Heart left ventricle (tissue), 16 donors: Measurements from ENCODE around the gene TBCK. TPM values are rescaled to one million over a fixed set of nuclear protein-coding genes. Genes with fewer than 3 reads are reported as not detected.

Experiments
- ATAC-seq, 4 donors: fragments of 200-7000 bp; cut with Tn5 transposase; one replicate each; pipeline ENCODE4 v1.9.1; 2020 to 2022; ENCODE audit warnings: moderate library complexity in 4 of 4, mild to moderate bottlenecking in 3 of 4, moderate number of reproducible peaks in 1 of 4
- DNase-seq, 5 donors: peaks; one replicate each; pipeline ENCODE4 v3.0.0-alpha.2; 2020
- H3K27ac ChIP-seq, 12 donors: fragments of 200-600 bp; sonication (generic) in 4 of 12; one replicate each; pipeline versions ENCODE4 v1.5.0 to v1.8.0; 2016 to 2022; ENCODE audit warnings: mild to moderate bottlenecking in 2 of 12
- H3K27me3 ChIP-seq, 9 donors: fragments of 200-600 bp; sonication (generic) in 2 of 9; one replicate each; pipeline versions ENCODE4 v1.5.1 to v1.8.0; 2016 to 2022; ENCODE audit warnings: mild to moderate bottlenecking in 3 of 9
- H3K36me3 ChIP-seq, 9 donors: fragments of 200-600 bp; sonication (generic) in 2 of 9; one replicate each; pipeline versions ENCODE4 v1.5.0 to v1.8.0; 2018 to 2022; ENCODE audit warnings: mild to moderate bottlenecking in 2 of 9
- H3K4me1 ChIP-seq, 12 donors: fragments of 200-600 bp; sonication (generic) in 4 of 12; one replicate each; pipeline versions ENCODE4 v1.5.0 to v1.8.0; 2016 to 2022; ENCODE audit warnings: mild to moderate bottlenecking in 3 of 12
- H3K4me3 ChIP-seq, 12 donors: fragments of 200-600 bp; sonication (generic) in 4 of 12; one replicate each; pipeline versions ENCODE4 v1.5.0 to v1.8.0; 2017 to 2022; ENCODE audit warnings: mild to moderate bottlenecking in 9 of 12, moderate library complexity in 4 of 12
- H3K9me3 ChIP-seq, 12 donors: fragments of 200-600 bp; sonication (generic) in 4 of 12; one replicate each; pipeline versions ENCODE4 v1.5.0 to v1.8.0; 2016 to 2022; ENCODE audit warnings: mild to moderate bottlenecking in 1 of 12
- POLR2A ChIP-seq, 2 donors: fragments of 450-650 bp; IDR thresholded peaks; one replicate each; pipeline ENCODE4 v1.6.1; 2017; ENCODE audit warnings: antibody characterized with exemption in 2 of 2, mild to moderate bottlenecking in 2 of 2, moderate library complexity in 2 of 2
- WGBS, 4 donors: extraction: QIAGEN DNeasy Blood & Tissue Kit in 2 of 4; methylation state at CpG; one replicate each; pipeline versions ENCODE4 v1.1.5 to v1.1.7; 2013 to 2018; 5-methylcytosine and 5-hydroxymethylcytosine counted together
- intact Hi-C, 10 donors: fragments of 100-400 bp; cut with DNase I; formaldehyde crosslinking; loops; one replicate each; pipeline versions ENCODE4 v1.11.1 to v1.14.2; 2022
- polyA plus RNA-seq, 2 donors: library from polyadenylated mRNA; stranded (reverse); fragments of 200-250 nt; gene quantifications; one replicate each; pipeline ENCODE4 v1.2.3, GENCODE V29; 2013
- total RNA-seq, 9 donors: library from RNA; depleted of rRNA in 2 of 9; stranded (reverse); fragments of >200 nt in 2 of 9; fragmentation: NEBNext Ultra II Directional in 3 of 9; extraction: Animal tissue kit (Norgen Biotek cat#: 25700) in 3 of 9; gene quantifications; one replicate each; pipeline versions ENCODE4 v1.1.0 to v1.2.4, GENCODE V29; 2016 to 2023
- TF ChIP-seq, protein P1 (sequence below), 12 donors: fragments of 200-600 bp; sonication (generic) in 4 of 12; IDR thresholded peaks; one replicate each; pipeline versions ENCODE4 v1.5.0 to v1.8.0; 2018 to 2022; ENCODE audit warnings: antibody characterized with exemption in 12 of 12, mild to moderate bottlenecking in 5 of 12
- donor health status: ischemic (EF 13 %, LVEDD 7.1; RV severe dilation, severe dysfunction).
- donor health status: healthy with polysubstance abuse.
- donor health status: DM: no; HTN: yes; CAD: no.
- donor health status: DM: no; HTN: no; CAD: no.
- donor health status: ischemic (EF 25% LVEDD 6.9; RV normal size, moderate dysfunction).
- donor health status: ischemic (EF 25% LVEDD 5.7; RV mildly dilated, moderate dysfunction).
- donor health status: healthy.
- donor health status: DM: yes; HTN: yes; CAD: no.
- donor health status: ischemic (EF 35%, LVEDD 5.7; RV mildly dilated, moderate dysfunction).
- donor health status: nonischemic (EF 11% LVEDD 7.7; RV severe dilation, severe dysfunction).
- donor health status: DM: yes; HTN: yes; CAD: no.
- donor health status: PGD.
- donor health status: ischemic (EF 29% LVEDD 5.4; RV normal size, mild dysfunction).
- donor health status: nonischemic (EF 23%, LVEDD 6.1; RV moderate dilation, normal function).

The TBCK gene
- total and polyA plus RNA-seq, 11 donors, result 5.0 to 27.1 (median 14.6) TPM

- H3K36me3 ChIP-seq, result no peaks in the 10 kb centered on the region
Observed at GRCh38 chr4:105994061-105994460, 321.9 kb downstream of the TBCK start.

GRCh38 chr4:105992641-105993305 lies 323.2 kb downstream of the TBCK start:
- Histone ChIP-seq H3K27me3 (no peaks in the 10 kb centered on the region), H3K4me3 (no peak overlapping the region), H3K27ac (no peak overlapping the region), H3K36me3 (no peaks in the 10 kb centered on the region), H3K9me3 (no peaks in the 10 kb centered on the region), H3K4me1 (peaks cover 0 to 26% (median 15%) of the 10 kb centered on the region in 12 donors)
- TF ChIP-seq, protein P1, sequence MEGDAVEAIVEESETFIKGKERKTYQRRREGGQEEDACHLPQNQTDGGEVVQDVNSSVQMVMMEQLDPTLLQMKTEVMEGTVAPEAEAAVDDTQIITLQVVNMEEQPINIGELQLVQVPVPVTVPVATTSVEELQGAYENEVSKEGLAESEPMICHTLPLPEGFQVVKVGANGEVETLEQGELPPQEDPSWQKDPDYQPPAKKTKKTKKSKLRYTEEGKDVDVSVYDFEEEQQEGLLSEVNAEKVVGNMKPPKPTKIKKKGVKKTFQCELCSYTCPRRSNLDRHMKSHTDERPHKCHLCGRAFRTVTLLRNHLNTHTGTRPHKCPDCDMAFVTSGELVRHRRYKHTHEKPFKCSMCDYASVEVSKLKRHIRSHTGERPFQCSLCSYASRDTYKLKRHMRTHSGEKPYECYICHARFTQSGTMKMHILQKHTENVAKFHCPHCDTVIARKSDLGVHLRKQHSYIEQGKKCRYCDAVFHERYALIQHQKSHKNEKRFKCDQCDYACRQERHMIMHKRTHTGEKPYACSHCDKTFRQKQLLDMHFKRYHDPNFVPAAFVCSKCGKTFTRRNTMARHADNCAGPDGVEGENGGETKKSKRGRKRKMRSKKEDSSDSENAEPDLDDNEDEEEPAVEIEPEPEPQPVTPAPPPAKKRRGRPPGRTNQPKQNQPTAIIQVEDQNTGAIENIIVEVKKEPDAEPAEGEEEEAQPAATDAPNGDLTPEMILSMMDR (IDR thresholded peaks at IDR 0.05), result no peak
- no peak for TF ChIP-seq POLR2A (IDR thresholded peaks at IDR 0.05)
- ATAC-seq (no peak), DNase-seq (no peak)
- intact Hi-C loops, result no loop called here
- 86 to 93% (median 87%) methylated on average over 2 of the region's 2 CpGs for WGBS, 4 donors

More at GRCh38 chr4:105994061-105994460, 321.9 kb downstream of the TBCK start:
- H3K4me1 ChIP-seq, result peaks cover 0 to 26% (median 15%) of the 10 kb centered on the region in 12 donors
- TF ChIP-seq POLR2A (IDR thresholded peaks at IDR 0.05), result no peak
- TF ChIP-seq, protein P1 (IDR thresholded peaks at IDR 0.05), result no peak
- no peak overlapping the region for H3K27ac ChIP-seq
- no peaks in the 10 kb centered on the region for H3K27me3 ChIP-seq
- ATAC-seq, result no peak
- H3K9me3 ChIP-seq, result no peaks in the 10 kb centered on the region
- DNase-seq, result no peak
- 38 to 62% (median 51%) methylated on average over 6 of the region's 6 CpGs for WGBS, 4 donors
- H3K4me3 ChIP-seq, result no peak overlapping the region
- intact Hi-C loops, result no loop called here

GRCh38 chr4:105991726-105992125 lies 324.3 kb downstream of the TBCK start:
- Histone ChIP-seq H3K4me3 (no peak overlapping the region), H3K36me3 (no peaks in the 10 kb centered on the region), H3K9me3 (no peaks in the 10 kb centered on the region), H3K27ac (peak overlapping the region in 10 of 12 donors; percentile 25 to 75 (median 56)), H3K4me1 (peaks cover 0 to 26% (median 15%) of the 10 kb centered on the region in 12 donors), H3K27me3 (no peaks in the 10 kb centered on the region)
- ATAC-seq (no peak), DNase-seq (no peak)
- intact Hi-C loops, result no loop called here
- TF ChIP-seq POLR2A (IDR thresholded peaks at IDR 0.05), result no peak
- TF ChIP-seq, protein P1 (IDR thresholded peaks at IDR 0.05), result no peak
- 92 to 96% (median 95%) methylated on average over 8 of the region's 8 CpGs for WGBS, 4 donors

Other genes with a start within 250 kb of the TBCK start
- 10 to 100 TPM; 15.6 to 37.7 (median 35.6) TPM for gene AIMP1, start 341 bp upstream of the TBCK start, total RNA-seq
- 10 to 100 TPM; 22.5 to 28.3 TPM for gene AIMP1, start 341 bp upstream of the TBCK start, polyA plus RNA-seq
- not detected for gene GIMD1, start 52.6 kb upstream of the TBCK start, total RNA-seq
- not detected for gene GIMD1, start 52.6 kb upstream of the TBCK start, polyA plus RNA-seq